ENCODE data around the gene CKS1B.

The CKS1B gene

DNA sequence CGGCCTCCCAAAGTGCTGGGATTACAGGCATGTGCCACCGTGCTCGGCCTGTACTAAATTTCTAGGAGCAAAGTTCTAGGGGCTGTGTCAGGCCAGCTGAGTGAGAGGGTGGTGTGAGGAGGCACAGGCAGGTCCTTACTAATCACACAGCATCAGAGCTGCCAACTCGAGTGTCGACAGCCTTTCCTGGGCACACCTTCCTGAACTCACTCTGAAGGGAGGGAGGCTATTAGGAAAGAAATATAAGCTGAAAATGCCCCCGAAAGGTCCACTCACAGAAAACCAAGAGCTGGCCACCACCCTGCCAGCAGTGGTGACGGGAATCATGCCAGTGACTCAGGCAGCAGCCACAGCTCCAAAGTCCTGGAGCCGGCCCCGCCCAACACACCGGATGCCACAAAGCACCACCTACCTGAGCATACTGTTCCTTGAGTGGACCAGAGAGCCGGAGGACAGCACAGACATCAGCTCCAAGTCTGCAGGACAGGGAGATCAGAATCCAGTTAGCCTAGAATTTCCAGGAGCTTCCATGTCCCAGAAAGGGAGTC lies 42.5 kb upstream of the CKS1B start:
- DNase-seq (ENCODE audit: low read depth in 1 of 2, low spot score in 1 of 2), result no peak
- H3K27ac ChIP-seq (replicated peaks), result no peak overlapping the region

DNA sequence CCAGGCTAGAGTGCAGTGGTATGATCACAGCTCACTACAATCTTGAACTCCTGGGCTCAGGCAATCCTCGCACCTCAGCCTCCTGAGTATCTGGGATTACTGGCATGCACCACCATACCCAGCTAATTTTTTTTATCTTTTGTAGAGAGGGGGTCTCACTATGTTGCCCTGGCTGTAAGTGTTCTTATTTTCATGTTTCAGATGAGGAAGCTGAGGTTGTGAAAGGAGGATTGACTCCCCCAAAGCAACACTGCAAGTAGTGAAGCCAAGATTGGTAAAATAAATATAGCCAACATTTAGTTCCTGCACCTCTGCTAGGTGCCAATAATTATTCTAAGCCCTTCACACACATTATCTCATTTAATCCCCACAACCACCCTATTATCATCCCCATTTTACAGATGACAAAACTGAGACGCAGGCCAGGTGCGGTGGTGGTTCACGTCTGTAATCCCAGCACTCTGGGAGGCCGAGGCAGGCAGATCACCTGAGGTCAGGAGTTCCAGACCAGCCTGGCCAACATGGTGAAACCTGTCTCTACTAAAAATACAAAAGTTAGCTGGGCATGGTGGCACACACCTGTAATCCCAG lies 40.0 kb upstream of the CKS1B start:
- TF ChIP-seq GABPA (IDR thresholded peaks at IDR 0.05; ENCODE audit: low read depth) (no peak), POLR2AphosphoS5 (IDR thresholded peaks at IDR 0.05; ENCODE audit: low read depth) (no peak), SPI1 (IDR thresholded peaks at IDR 0.05; ENCODE audit: borderline replicate concordance, low read depth) (no peak)
- TF ChIP-seq, protein P1, sequence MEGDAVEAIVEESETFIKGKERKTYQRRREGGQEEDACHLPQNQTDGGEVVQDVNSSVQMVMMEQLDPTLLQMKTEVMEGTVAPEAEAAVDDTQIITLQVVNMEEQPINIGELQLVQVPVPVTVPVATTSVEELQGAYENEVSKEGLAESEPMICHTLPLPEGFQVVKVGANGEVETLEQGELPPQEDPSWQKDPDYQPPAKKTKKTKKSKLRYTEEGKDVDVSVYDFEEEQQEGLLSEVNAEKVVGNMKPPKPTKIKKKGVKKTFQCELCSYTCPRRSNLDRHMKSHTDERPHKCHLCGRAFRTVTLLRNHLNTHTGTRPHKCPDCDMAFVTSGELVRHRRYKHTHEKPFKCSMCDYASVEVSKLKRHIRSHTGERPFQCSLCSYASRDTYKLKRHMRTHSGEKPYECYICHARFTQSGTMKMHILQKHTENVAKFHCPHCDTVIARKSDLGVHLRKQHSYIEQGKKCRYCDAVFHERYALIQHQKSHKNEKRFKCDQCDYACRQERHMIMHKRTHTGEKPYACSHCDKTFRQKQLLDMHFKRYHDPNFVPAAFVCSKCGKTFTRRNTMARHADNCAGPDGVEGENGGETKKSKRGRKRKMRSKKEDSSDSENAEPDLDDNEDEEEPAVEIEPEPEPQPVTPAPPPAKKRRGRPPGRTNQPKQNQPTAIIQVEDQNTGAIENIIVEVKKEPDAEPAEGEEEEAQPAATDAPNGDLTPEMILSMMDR (IDR thresholded peaks at IDR 0.05; ENCODE audit: insufficient read depth, low read length), result no peak
- TF ChIP-seq, protein P2, sequence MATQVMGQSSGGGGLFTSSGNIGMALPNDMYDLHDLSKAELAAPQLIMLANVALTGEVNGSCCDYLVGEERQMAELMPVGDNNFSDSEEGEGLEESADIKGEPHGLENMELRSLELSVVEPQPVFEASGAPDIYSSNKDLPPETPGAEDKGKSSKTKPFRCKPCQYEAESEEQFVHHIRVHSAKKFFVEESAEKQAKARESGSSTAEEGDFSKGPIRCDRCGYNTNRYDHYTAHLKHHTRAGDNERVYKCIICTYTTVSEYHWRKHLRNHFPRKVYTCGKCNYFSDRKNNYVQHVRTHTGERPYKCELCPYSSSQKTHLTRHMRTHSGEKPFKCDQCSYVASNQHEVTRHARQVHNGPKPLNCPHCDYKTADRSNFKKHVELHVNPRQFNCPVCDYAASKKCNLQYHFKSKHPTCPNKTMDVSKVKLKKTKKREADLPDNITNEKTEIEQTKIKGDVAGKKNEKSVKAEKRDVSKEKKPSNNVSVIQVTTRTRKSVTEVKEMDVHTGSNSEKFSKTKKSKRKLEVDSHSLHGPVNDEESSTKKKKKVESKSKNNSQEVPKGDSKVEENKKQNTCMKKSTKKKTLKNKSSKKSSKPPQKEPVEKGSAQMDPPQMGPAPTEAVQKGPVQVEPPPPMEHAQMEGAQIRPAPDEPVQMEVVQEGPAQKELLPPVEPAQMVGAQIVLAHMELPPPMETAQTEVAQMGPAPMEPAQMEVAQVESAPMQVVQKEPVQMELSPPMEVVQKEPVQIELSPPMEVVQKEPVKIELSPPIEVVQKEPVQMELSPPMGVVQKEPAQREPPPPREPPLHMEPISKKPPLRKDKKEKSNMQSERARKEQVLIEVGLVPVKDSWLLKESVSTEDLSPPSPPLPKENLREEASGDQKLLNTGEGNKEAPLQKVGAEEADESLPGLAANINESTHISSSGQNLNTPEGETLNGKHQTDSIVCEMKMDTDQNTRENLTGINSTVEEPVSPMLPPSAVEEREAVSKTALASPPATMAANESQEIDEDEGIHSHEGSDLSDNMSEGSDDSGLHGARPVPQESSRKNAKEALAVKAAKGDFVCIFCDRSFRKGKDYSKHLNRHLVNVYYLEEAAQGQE (IDR thresholded peaks at IDR 0.05; ENCODE audit: insufficient replicate concordance, low read depth), result no peak
- H3K4me3 ChIP-seq (replicated peaks; ENCODE audit: insufficient read depth, low read length), result no peak overlapping the region
- no peak for DNase-seq (ENCODE audit: low read depth in 1 of 2, low spot score in 1 of 2)
- no peak overlapping the region for H3K27ac ChIP-seq (replicated peaks)
- H3K27me3 ChIP-seq (ENCODE audit: insufficient read depth, poor library complexity, severe bottlenecking), result no peaks in the 10 kb centered on the region

More for the DNA sequence above, 42.5 kb upstream of the CKS1B start:
- Histone ChIP-seq H3K4me3 (replicated peaks; ENCODE audit: insufficient read depth, low read length) (no peak overlapping the region), H3K27me3 (ENCODE audit: insufficient read depth, poor library complexity, severe bottlenecking) (no peaks in the 10 kb centered on the region)
- no peak for TF ChIP-seq SPI1 (IDR thresholded peaks at IDR 0.05; ENCODE audit: borderline replicate concordance, low read depth)
- TF ChIP-seq, protein P2 (IDR thresholded peaks at IDR 0.05; ENCODE audit: insufficient replicate concordance, low read depth), result no peak
- no peak for TF ChIP-seq POLR2AphosphoS5 (IDR thresholded peaks at IDR 0.05; ENCODE audit: low read depth)
- TF ChIP-seq GABPA (IDR thresholded peaks at IDR 0.05; ENCODE audit: low read depth), result no peak
- TF ChIP-seq, protein P1 (IDR thresholded peaks at IDR 0.05; ENCODE audit: insufficient read depth, low read length), result no peak

DNA sequence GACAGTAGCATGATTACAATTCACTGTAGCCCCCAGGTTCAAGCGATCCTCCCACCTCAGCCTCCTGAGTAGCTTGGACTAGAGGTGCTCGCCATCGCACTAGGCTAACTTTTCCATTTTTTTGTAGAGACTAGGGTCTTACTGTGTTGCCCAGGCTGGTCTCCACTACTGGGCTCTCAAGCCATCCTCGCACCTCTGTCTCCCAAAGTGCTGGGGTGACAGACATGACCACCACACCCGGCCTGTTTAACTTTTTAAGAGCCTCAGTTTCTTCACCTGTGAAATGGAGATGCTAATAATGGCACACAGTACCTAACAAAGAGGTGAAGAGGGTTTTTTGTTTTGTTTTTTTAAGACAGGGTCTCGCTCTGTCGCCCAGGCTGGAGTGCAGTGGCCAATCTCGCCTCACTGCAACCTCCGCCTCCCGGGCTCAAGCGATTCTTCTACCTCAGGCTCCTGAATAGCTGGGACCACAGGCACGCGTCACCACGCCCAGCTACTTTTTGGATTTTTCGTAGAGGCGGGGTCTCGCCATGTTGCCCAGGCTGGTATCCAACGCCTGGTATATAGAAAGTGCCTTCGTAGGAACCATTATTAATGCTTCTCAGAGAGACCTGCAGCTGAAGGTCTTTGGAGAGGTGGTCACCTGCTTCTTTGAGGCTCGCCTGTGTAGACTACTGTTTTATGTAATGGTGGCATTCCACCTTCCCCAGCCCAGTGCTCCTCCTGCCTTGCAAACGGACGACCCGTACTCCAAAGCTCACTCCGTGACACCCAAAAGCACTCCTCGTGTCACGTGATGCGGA lies 38.5 kb upstream of the CKS1B start:
- DNase-seq (ENCODE audit: low read depth in 1 of 2, low spot score in 1 of 2), result no peak
- Histone ChIP-seq H3K27me3 (ENCODE audit: insufficient read depth, poor library complexity, severe bottlenecking) (no peaks in the 10 kb centered on the region), H3K27ac (replicated peaks) (peak overlapping the region; percentile 100), H3K4me3 (replicated peaks; ENCODE audit: insufficient read depth, low read length) (peak overlapping the region; percentile 58)
- TF ChIP-seq GABPA (IDR thresholded peaks at IDR 0.05; ENCODE audit: low read depth) (no peak), SPI1 (IDR thresholded peaks at IDR 0.05; ENCODE audit: borderline replicate concordance, low read depth) (no peak)
- TF ChIP-seq, protein P2 (IDR thresholded peaks at IDR 0.05; ENCODE audit: insufficient replicate concordance, low read depth), result no peak

All from HL-60 (cell line).